GM23338 (cell line): ENCODE results near the gene EYA3.

Experiments
- CREB1 ChIP-seq: fragments of 250-450 bp; sonication (Bioruptor Pico); IDR thresholded peaks from 2 replicates; pipeline ENCODE4 v1.5.0; 2020; ENCODE audit warnings: low read depth, mild to moderate bottlenecking, moderate library complexity
- EZH2 ChIP-seq: fragments of 200-600 bp; sonication (generic); IDR thresholded peaks from one replicate; pipeline ENCODE4 v1.8.0; 2017; ENCODE audit warnings: antibody characterized with exemption, mild to moderate bottlenecking, low read depth; ENCODE audit not compliant: unreplicated experiment
- EZH2phosphoT487 ChIP-seq: fragments of 200-600 bp; sonication (generic); IDR thresholded peaks from one replicate; pipeline ENCODE4 v1.8.1; 2018; ENCODE audit warnings: antibody characterized with exemption; ENCODE audit not compliant: unreplicated experiment
- JUNB ChIP-seq: IDR thresholded peaks from one replicate; pipeline ENCODE4 v1.6.1; 2016; ENCODE audit warnings: antibody characterized with exemption; ENCODE audit not compliant: unreplicated experiment
- NANOG ChIP-seq: IDR thresholded peaks from 2 replicates; pipeline ENCODE4 v1.6.1; 2016; ENCODE audit warnings: antibody characterized with exemption, borderline replicate concordance
- POLR2AphosphoS5 ChIP-seq: IDR thresholded peaks from 2 replicates; pipeline ENCODE4 v1.6.1; 2016; ENCODE audit warnings: antibody characterized with exemption, low read depth
- STAT1 ChIP-seq: IDR thresholded peaks from one replicate; pipeline ENCODE4 v1.6.1; 2016; ENCODE audit warnings: antibody characterized with exemption; ENCODE audit not compliant: unreplicated experiment
- ZNF114 ChIP-seq: fragments of 250-450 bp; sonication (Bioruptor Pico); IDR thresholded peaks from 2 replicates; pipeline ENCODE4 v1.5.0; 2020; ENCODE audit warnings: mild to moderate bottlenecking, moderate library complexity
- TF ChIP-seq, protein P1 (sequence below), 2 experiments: fragments of 200-600 bp in 1 of 2; sonication (generic) in 1 of 2; conservative IDR thresholded peaks; 2 replicates each; pipeline versions ENCODE4 v1.5.1 to v1.6.1; 2016 to 2017; ENCODE audit warnings: antibody characterized with exemption in 2 of 2, low read depth in 2 of 2, mild to moderate bottlenecking in 2 of 2, moderate library complexity in 1 of 2
- TF ChIP-seq, protein P2 (sequence below): IDR thresholded peaks from one replicate; pipeline ENCODE4 v1.6.1; 2018; ENCODE audit warnings: antibody characterized with exemption; ENCODE audit not compliant: unreplicated experiment
- TF ChIP-seq, protein P3 (sequence below): fragments of 250-450 bp; sonication (Bioruptor Pico); IDR thresholded peaks from 2 replicates; pipeline ENCODE4 v1.5.0; 2020; ENCODE audit warnings: mild to moderate bottlenecking, moderate library complexity
- TF ChIP-seq, protein P4 (sequence below): IDR thresholded peaks from 2 replicates; pipeline ENCODE4 v1.6.1; 2016; ENCODE audit warnings: antibody characterized with exemption

DNA sequence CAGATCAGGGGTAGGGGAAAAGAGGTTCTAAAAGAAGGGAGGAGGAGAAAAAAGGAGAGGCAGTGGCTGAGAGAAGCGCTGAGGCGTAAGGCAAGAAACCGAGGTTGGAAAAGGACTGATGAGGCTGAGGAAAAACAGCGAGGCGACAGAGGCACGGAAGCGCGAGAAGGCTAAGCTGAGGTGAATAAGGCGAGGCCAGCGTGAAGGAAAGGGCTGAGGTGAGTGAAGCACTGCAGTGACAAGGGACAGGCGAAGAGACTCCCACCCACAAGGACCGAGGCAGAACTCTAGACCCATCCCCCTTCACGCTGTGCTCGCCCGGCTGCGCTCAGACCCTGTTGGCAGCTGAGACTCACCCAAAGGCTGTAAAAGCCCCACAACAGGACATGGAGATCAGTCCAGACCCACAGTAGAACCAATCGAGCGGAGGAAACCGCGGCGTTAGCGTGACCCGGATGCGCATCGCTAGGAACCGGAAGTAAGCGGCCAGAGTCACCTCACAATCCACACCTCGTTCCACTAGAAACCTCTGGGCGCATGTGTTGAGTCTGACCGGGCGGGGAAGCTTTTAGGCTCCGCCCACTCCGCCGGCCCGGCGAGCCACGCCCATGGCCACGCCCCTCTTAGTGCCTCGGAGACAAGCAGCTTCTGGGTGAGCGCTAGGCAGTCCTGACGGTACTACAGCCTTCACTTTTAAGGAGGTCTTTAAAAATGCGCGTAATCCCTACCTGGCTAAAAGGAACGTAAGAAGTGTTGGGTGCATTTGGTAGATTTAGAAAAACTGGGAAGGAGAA, at the start of gene EYA3:
- TF ChIP-seq, protein P1, sequence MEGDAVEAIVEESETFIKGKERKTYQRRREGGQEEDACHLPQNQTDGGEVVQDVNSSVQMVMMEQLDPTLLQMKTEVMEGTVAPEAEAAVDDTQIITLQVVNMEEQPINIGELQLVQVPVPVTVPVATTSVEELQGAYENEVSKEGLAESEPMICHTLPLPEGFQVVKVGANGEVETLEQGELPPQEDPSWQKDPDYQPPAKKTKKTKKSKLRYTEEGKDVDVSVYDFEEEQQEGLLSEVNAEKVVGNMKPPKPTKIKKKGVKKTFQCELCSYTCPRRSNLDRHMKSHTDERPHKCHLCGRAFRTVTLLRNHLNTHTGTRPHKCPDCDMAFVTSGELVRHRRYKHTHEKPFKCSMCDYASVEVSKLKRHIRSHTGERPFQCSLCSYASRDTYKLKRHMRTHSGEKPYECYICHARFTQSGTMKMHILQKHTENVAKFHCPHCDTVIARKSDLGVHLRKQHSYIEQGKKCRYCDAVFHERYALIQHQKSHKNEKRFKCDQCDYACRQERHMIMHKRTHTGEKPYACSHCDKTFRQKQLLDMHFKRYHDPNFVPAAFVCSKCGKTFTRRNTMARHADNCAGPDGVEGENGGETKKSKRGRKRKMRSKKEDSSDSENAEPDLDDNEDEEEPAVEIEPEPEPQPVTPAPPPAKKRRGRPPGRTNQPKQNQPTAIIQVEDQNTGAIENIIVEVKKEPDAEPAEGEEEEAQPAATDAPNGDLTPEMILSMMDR (conservative IDR thresholded peaks at IDR 0.05; ENCODE audit: low read depth in 2 of 2), result no peak
- TF ChIP-seq, protein P2, sequence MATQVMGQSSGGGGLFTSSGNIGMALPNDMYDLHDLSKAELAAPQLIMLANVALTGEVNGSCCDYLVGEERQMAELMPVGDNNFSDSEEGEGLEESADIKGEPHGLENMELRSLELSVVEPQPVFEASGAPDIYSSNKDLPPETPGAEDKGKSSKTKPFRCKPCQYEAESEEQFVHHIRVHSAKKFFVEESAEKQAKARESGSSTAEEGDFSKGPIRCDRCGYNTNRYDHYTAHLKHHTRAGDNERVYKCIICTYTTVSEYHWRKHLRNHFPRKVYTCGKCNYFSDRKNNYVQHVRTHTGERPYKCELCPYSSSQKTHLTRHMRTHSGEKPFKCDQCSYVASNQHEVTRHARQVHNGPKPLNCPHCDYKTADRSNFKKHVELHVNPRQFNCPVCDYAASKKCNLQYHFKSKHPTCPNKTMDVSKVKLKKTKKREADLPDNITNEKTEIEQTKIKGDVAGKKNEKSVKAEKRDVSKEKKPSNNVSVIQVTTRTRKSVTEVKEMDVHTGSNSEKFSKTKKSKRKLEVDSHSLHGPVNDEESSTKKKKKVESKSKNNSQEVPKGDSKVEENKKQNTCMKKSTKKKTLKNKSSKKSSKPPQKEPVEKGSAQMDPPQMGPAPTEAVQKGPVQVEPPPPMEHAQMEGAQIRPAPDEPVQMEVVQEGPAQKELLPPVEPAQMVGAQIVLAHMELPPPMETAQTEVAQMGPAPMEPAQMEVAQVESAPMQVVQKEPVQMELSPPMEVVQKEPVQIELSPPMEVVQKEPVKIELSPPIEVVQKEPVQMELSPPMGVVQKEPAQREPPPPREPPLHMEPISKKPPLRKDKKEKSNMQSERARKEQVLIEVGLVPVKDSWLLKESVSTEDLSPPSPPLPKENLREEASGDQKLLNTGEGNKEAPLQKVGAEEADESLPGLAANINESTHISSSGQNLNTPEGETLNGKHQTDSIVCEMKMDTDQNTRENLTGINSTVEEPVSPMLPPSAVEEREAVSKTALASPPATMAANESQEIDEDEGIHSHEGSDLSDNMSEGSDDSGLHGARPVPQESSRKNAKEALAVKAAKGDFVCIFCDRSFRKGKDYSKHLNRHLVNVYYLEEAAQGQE, result no peak
- no peak for TF ChIP-seq EZH2
- TF ChIP-seq EZH2phosphoT487, result no peak
- TF ChIP-seq JUNB, result no peak
- 0 out of 2 replicates have a peak, but pooled peaks have one; percentile 51 for TF ChIP-seq CREB1 (CRISPR knock-in tag)
- TF ChIP-seq NANOG, result no peak
- peak; percentile 94 for TF ChIP-seq POLR2AphosphoS5
- TF ChIP-seq ZNF114 (CRISPR knock-in tag), result no peak
- TF ChIP-seq STAT1, result no peak
- TF ChIP-seq, protein P3, sequence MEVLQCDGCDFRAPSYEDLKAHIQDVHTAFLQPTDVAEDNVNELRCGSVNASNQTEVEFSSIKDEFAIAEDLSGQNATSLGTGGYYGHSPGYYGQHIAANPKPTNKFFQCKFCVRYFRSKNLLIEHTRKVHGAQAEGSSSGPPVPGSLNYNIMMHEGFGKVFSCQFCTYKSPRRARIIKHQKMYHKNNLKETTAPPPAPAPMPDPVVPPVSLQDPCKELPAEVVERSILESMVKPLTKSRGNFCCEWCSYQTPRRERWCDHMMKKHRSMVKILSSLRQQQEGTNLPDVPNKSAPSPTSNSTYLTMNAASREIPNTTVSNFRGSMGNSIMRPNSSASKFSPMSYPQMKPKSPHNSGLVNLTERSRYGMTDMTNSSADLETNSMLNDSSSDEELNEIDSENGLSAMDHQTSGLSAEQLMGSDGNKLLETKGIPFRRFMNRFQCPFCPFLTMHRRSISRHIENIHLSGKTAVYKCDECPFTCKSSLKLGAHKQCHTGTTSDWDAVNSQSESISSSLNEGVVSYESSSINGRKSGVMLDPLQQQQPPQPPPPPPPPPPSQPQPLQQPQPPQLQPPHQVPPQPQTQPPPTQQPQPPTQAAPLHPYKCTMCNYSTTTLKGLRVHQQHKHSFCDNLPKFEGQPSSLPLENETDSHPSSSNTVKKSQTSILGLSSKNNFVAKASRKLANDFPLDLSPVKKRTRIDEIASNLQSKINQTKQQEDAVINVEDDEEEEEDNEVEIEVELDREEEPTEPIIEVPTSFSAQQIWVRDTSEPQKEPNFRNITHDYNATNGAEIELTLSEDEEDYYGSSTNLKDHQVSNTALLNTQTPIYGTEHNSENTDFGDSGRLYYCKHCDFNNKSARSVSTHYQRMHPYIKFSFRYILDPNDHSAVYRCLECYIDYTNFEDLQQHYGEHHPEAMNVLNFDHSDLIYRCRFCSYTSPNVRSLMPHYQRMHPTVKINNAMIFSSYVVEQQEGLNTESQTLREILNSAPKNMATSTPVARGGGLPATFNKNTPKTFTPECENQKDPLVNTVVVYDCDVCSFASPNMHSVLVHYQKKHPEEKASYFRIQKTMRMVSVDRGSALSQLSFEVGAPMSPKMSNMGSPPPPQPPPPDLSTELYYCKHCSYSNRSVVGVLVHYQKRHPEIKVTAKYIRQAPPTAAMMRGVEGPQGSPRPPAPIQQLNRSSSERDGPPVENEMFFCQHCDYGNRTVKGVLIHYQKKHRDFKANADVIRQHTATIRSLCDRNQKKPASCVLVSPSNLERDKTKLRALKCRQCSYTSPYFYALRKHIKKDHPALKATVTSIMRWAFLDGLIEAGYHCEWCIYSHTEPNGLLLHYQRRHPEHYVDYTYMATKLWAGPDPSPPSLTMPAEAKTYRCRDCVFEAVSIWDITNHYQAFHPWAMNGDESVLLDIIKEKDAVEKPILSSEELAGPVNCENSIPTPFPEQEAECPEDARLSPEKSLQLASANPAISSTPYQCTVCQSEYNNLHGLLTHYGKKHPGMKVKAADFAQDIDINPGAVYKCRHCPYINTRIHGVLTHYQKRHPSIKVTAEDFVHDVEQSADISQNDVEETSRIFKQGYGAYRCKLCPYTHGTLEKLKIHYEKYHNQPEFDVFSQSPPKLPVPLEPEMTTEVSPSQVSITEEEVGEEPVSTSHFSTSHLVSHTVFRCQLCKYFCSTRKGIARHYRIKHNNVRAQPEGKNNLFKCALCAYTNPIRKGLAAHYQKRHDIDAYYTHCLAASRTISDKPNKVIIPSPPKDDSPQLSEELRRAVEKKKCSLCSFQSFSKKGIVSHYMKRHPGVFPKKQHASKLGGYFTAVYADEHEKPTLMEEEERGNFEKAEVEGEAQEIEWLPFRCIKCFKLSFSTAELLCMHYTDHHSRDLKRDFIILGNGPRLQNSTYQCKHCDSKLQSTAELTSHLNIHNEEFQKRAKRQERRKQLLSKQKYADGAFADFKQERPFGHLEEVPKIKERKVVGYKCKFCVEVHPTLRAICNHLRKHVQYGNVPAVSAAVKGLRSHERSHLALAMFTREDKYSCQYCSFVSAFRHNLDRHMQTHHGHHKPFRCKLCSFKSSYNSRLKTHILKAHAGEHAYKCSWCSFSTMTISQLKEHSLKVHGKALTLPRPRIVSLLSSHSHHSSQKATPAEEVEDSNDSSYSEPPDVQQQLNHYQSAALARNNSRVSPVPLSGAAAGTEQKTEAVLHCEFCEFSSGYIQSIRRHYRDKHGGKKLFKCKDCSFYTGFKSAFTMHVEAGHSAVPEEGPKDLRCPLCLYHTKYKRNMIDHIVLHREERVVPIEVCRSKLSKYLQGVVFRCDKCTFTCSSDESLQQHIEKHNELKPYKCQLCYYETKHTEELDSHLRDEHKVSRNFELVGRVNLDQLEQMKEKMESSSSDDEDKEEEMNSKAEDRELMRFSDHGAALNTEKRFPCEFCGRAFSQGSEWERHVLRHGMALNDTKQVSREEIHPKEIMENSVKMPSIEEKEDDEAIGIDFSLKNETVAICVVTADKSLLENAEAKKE, result no peak
- TF ChIP-seq, protein P4, sequence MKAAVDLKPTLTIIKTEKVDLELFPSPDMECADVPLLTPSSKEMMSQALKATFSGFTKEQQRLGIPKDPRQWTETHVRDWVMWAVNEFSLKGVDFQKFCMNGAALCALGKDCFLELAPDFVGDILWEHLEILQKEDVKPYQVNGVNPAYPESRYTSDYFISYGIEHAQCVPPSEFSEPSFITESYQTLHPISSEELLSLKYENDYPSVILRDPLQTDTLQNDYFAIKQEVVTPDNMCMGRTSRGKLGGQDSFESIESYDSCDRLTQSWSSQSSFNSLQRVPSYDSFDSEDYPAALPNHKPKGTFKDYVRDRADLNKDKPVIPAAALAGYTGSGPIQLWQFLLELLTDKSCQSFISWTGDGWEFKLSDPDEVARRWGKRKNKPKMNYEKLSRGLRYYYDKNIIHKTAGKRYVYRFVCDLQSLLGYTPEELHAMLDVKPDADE, result peak; percentile 83
